ENCODE measurements around the gene NLRP12.
"Not testable (repeated sequence)": the region's sequence is repeated elsewhere in the genome, so short reads cannot be mapped to it uniquely, and the experiment has no call there.

GRCh38 chr19:53869805-53870484, 45.8 kb upstream of the NLRP12 start:
- not testable (repeated sequence) for TF ChIP-seq CTCF (IDR thresholded peaks at IDR 0.05); SMC3 (IDR thresholded peaks at IDR 0.05; ENCODE audit: low read depth, low read length)
